ENCODE data around the gene KCNIP3. TPM values are rescaled to one million over a fixed set of nuclear protein-coding genes. Genes with fewer than 3 reads are reported as not detected.

The KCNIP3 gene
- total RNA-seq, 1 donor from 2014 or later, result 0.68 TPM

GRCh38 chr2:95266781-95267430 is 30.2 kb upstream of the KCNIP3 start:
- no peaks in the 10 kb centered on the region for H3K4me1 ChIP-seq (ENCODE audit: insufficient read depth, low read length)
- H3K79me2 ChIP-seq (ENCODE audit: insufficient read depth, low read length), result no peaks in the 10 kb centered on the region
- no peak overlapping the region for H3K9ac ChIP-seq (ENCODE audit: low read length)
- H3K36me3 ChIP-seq (ENCODE audit: insufficient read depth, low read length), result no peaks in the 10 kb centered on the region
- Mint-ChIP-seq H3K4me1 (ENCODE audit: low read depth, unreplicated experiment) (no peaks in the 10 kb centered on the region), H3K36me3 (ENCODE audit: low read depth, unreplicated experiment) (no peaks in the 10 kb centered on the region), H3K4me3 (ENCODE audit: unreplicated experiment) (no peak overlapping the region), H3K27ac (ENCODE audit: unreplicated experiment) (no peak overlapping the region), H3K9me3 (ENCODE audit: unreplicated experiment) (peaks cover 8% of the 10 kb centered on the region), H3K27me3 (ENCODE audit: low read depth, unreplicated experiment) (peaks cover 42% of the 10 kb centered on the region)
- peaks cover 5% of the 10 kb centered on the region for H3K27me3 ChIP-seq (ENCODE audit: insufficient read depth, low read length)
- H2AFZ ChIP-seq (ENCODE audit: low read depth, low read length), result no peak overlapping the region
- no peak for TF ChIP-seq EZH2 (IDR thresholded peaks at IDR 0.05; ENCODE audit: insufficient read depth, low read length)
- TF ChIP-seq, protein P1, sequence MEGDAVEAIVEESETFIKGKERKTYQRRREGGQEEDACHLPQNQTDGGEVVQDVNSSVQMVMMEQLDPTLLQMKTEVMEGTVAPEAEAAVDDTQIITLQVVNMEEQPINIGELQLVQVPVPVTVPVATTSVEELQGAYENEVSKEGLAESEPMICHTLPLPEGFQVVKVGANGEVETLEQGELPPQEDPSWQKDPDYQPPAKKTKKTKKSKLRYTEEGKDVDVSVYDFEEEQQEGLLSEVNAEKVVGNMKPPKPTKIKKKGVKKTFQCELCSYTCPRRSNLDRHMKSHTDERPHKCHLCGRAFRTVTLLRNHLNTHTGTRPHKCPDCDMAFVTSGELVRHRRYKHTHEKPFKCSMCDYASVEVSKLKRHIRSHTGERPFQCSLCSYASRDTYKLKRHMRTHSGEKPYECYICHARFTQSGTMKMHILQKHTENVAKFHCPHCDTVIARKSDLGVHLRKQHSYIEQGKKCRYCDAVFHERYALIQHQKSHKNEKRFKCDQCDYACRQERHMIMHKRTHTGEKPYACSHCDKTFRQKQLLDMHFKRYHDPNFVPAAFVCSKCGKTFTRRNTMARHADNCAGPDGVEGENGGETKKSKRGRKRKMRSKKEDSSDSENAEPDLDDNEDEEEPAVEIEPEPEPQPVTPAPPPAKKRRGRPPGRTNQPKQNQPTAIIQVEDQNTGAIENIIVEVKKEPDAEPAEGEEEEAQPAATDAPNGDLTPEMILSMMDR (IDR thresholded peaks at IDR 0.05; ENCODE audit: insufficient read depth, low read depth, low read length), result no peak
- no peak overlapping the region for H3K4me2 ChIP-seq (ENCODE audit: low read length)
- no peak overlapping the region for H3K27ac ChIP-seq (ENCODE audit: low read depth, low read length)
- no peaks in the 10 kb centered on the region for H4K20me1 ChIP-seq (ENCODE audit: insufficient read depth, low read length)
- DNase-seq (ENCODE audit: low read depth) (no peak), FAIRE-seq (no peak)
- no peaks in the 10 kb centered on the region for H3K9me3 ChIP-seq (ENCODE audit: insufficient read depth, low read depth, low read length)
- H3K4me3 ChIP-seq (ENCODE audit: insufficient read depth, low read depth, low read length), result no peak overlapping the region

GRCh38 chr2:95267458-95268210 is 29.5 kb upstream of the KCNIP3 start:
- Histone ChIP-seq H3K9me3 (ENCODE audit: insufficient read depth, low read depth, low read length) (no peaks in the 10 kb centered on the region), H4K20me1 (ENCODE audit: insufficient read depth, low read length) (no peaks in the 10 kb centered on the region), H3K4me2 (ENCODE audit: low read length) (no peak overlapping the region), H2AFZ (ENCODE audit: low read depth, low read length) (no peak overlapping the region), H3K4me1 (ENCODE audit: insufficient read depth, low read length) (no peaks in the 10 kb centered on the region), H3K27ac (ENCODE audit: low read depth, low read length) (no peak overlapping the region), H3K9ac (ENCODE audit: low read length) (no peak overlapping the region), H3K27me3 (ENCODE audit: insufficient read depth, low read length) (peaks cover 5% of the 10 kb centered on the region), H3K36me3 (ENCODE audit: insufficient read depth, low read length) (no peaks in the 10 kb centered on the region), H3K79me2 (ENCODE audit: insufficient read depth, low read length) (no peaks in the 10 kb centered on the region), H3K4me3 (ENCODE audit: insufficient read depth, low read depth, low read length) (no peak overlapping the region)
- no peak overlapping the region for H3K27ac Mint-ChIP-seq (ENCODE audit: unreplicated experiment)
- DNase-seq (ENCODE audit: low read depth) (peak; percentile 16), FAIRE-seq (no peak)
- H3K4me1 Mint-ChIP-seq (ENCODE audit: low read depth, unreplicated experiment), result no peaks in the 10 kb centered on the region
- H3K9me3 Mint-ChIP-seq (ENCODE audit: unreplicated experiment), result peaks cover 6% of the 10 kb centered on the region
- TF ChIP-seq EZH2 (IDR thresholded peaks at IDR 0.05; ENCODE audit: insufficient read depth, low read length), result no peak
- TF ChIP-seq, protein P1 (IDR thresholded peaks at IDR 0.05; ENCODE audit: insufficient read depth, low read depth, low read length), result no peak
- H3K36me3 Mint-ChIP-seq (ENCODE audit: low read depth, unreplicated experiment), result no peaks in the 10 kb centered on the region
- peaks cover 39% of the 10 kb centered on the region for H3K27me3 Mint-ChIP-seq (ENCODE audit: low read depth, unreplicated experiment)
- no peak overlapping the region for H3K4me3 Mint-ChIP-seq (ENCODE audit: unreplicated experiment)

Measured in astrocyte (in vitro differentiated cells and primary cell).